Pons (tissue), 1 donor: ENCODE measurements around the gene PDP2.

ENCODE experiments used
- DNase-seq: peaks from one replicate; pipeline ENCODE4 v3.0.0-alpha.2; 2016; ENCODE audit warnings: low spot score

The PDP2 gene

GRCh38 chr16:66935314-66936011 lies 55.1 kb downstream of the PDP2 start, which contains the start of gene CES2:
TSS of gene CES2 (plus strand) at chr16:66935516. CDS start at chr16:66935636, 120 bp downstream.
- no peak for DNase-seq

- DNase-seq, result no peak
Observed at GRCh38 chr16:66936462-66936861, 56.1 kb downstream of the PDP2 start.

- no peak for DNase-seq
Observed at GRCh38 chr16:66936889-66937554, 56.7 kb downstream of the PDP2 start.

- DNase-seq, result no peak
Observed at GRCh38 chr16:66937725-66938337, 57.5 kb downstream of the PDP2 start.

- DNase-seq, result no peak
Observed at GRCh38 chr16:66939366-66939765, 59.1 kb downstream of the PDP2 start.

GRCh38 chr16:66940236-66940635 lies 59.9 kb downstream of the PDP2 start:
- no peak for DNase-seq
